SJCRH30 (cell line): ENCODE measurements around the gene ASB18. TPM values are rescaled to one million over a fixed set of nuclear protein-coding genes. Genes with fewer than 3 reads are reported as not detected.

Experiments
- DNase-seq, 2 experiments: peaks; one replicate each; pipeline ENCODE4 v3.0.0-alpha.2; 2015 to 2020
- H3K27ac ChIP-seq: fragments of 250-450 bp; sonication (Bioruptor Pico); 2 replicates; pipeline ENCODE4 v1.5.1; 2020; ENCODE audit warnings: mild to moderate bottlenecking, moderate library complexity
- H3K27me3 ChIP-seq: fragments of 250-450 bp; sonication (Bioruptor Pico); 2 replicates; pipeline ENCODE4 v1.5.1; 2020; ENCODE audit warnings: mild to moderate bottlenecking, moderate library complexity
- H3K36me3 ChIP-seq: fragments of 250-450 bp; sonication (Bioruptor Pico); 2 replicates; pipeline ENCODE4 v1.5.1; 2020; ENCODE audit warnings: mild to moderate bottlenecking, moderate library complexity
- H3K4me1 ChIP-seq: fragments of 250-450 bp; sonication (Bioruptor Pico); 2 replicates; pipeline ENCODE4 v1.5.1; 2020; ENCODE audit warnings: mild to moderate bottlenecking, moderate library complexity
- H3K4me3 ChIP-seq: fragments of 250-450 bp; sonication (Bioruptor Pico); 2 replicates; pipeline ENCODE4 v1.5.1; 2020; ENCODE audit warnings: mild to moderate bottlenecking, moderate library complexity
- H3K9me3 ChIP-seq: fragments of 250-450 bp; sonication (Bioruptor Pico); replicated peaks from 2 replicates; pipeline ENCODE4 v1.5.1; 2020; ENCODE audit warnings: mild to moderate bottlenecking, moderate library complexity
- total RNA-seq: library from RNA; depleted of rRNA; stranded (reverse); fragments of >200 nt; shearing (Covaris generic); gene quantifications from 2 replicates; pipeline ENCODE4 v1.2.3, GENCODE V29; 2014

The ASB18 gene
- total RNA-seq, 1 experiment from 2014 or later, result 0.04 TPM

- DNase-seq, result no peak
- no peaks in the 10 kb centered on the region for H3K4me1 ChIP-seq
- H3K27me3 ChIP-seq, result no peaks in the 10 kb centered on the region
- H3K4me3 ChIP-seq, result no peak overlapping the region
- no peak overlapping the region for H3K27ac ChIP-seq
- H3K36me3 ChIP-seq, result peaks cover 17% of the 10 kb centered on the region
- H3K9me3 ChIP-seq, result no peaks in the 10 kb centered on the region
Measured at GRCh38 chr2:236164925-236165841, 99.0 kb downstream of the ASB18 start.

GRCh38 chr2:236164201-236164924 is 99.8 kb downstream of the ASB18 start:
- no peaks in the 10 kb centered on the region for H3K27me3 ChIP-seq
- no peaks in the 10 kb centered on the region for H3K4me1 ChIP-seq
- no peak overlapping the region for H3K4me3 ChIP-seq
- no peaks in the 10 kb centered on the region for H3K9me3 ChIP-seq
- no peak for DNase-seq
- no peak overlapping the region for H3K27ac ChIP-seq
- peaks cover 17% of the 10 kb centered on the region for H3K36me3 ChIP-seq

- Histone ChIP-seq H3K9me3 (no peaks in the 10 kb centered on the region), H3K27me3 (no peaks in the 10 kb centered on the region), H3K36me3 (peaks cover 17% of the 10 kb centered on the region), H3K27ac (no peak overlapping the region), H3K4me1 (no peaks in the 10 kb centered on the region), H3K4me3 (no peak overlapping the region)
- no peak for DNase-seq
Measured at GRCh38 chr2:236163471-236164200, 100.6 kb downstream of the ASB18 start.

- DNase-seq, result no peak
- H3K9me3 ChIP-seq, result no peaks in the 10 kb centered on the region
- no peak overlapping the region for H3K27ac ChIP-seq
- H3K27me3 ChIP-seq, result no peaks in the 10 kb centered on the region
- H3K36me3 ChIP-seq, result peaks cover 17% of the 10 kb centered on the region
- H3K4me3 ChIP-seq, result no peak overlapping the region
- no peaks in the 10 kb centered on the region for H3K4me1 ChIP-seq
Measured at GRCh38 chr2:236162882-236163470, 101.2 kb downstream of the ASB18 start.

GRCh38 chr2:236162031-236162845 is 102.0 kb downstream of the ASB18 start:
- Histone ChIP-seq H3K36me3 (peaks cover 17% of the 10 kb centered on the region), H3K27me3 (no peaks in the 10 kb centered on the region), H3K4me1 (no peaks in the 10 kb centered on the region), H3K9me3 (no peaks in the 10 kb centered on the region), H3K27ac (no peak overlapping the region), H3K4me3 (no peak overlapping the region)
- no peak for DNase-seq

DNA sequence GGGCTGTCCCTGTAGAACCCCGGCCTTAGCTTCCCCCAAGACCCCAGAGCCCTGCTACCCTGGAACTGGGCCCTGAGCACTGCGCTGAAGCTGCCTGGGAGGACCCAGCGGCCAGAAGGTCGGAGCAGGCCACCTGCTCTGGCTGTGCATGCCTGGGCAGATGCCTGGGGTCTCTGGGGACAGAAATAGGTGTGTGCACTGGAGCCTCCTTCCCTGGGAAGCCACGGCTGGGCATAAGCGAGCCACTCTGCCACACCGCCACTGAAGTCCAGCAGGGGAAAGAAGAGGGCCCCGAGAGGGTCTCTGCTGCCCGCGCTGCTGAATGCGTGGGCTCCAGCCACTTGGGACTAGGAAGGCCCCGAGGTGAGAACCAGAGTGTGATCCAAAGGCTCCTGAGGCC is 102.7 kb downstream of the ASB18 start:
- Histone ChIP-seq H3K9me3 (no peaks in the 10 kb centered on the region), H3K4me3 (no peak overlapping the region), H3K36me3 (peaks cover 17% of the 10 kb centered on the region), H3K27me3 (no peaks in the 10 kb centered on the region), H3K27ac (no peak overlapping the region), H3K4me1 (no peaks in the 10 kb centered on the region)
- DNase-seq, result no peak

DNA sequence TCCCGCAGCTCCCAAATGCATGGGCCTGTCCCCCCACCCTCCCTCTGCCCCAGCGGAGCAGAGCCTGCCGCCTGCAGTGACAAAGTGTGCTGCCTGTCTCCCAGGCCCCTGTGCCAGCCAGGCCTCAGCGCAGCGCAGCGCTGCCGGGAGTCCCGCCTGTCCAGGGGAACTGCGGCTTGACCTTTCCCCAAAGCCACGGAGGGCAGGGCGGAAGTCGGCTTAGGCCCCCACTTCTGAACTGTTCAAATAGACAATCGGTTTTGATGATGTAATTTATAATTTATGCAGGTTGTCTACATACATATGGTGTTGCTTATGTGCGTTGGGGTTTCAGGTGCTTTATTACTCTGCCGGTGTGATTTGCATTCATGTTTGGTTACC is 103.1 kb downstream of the ASB18 start:
- Histone ChIP-seq H3K36me3 (peaks cover 17% of the 10 kb centered on the region), H3K27me3 (no peaks in the 10 kb centered on the region), H3K4me1 (no peaks in the 10 kb centered on the region), H3K4me3 (no peak overlapping the region), H3K9me3 (no peaks in the 10 kb centered on the region), H3K27ac (no peak overlapping the region)
- DNase-seq, result no peak

- no peaks in the 10 kb centered on the region for H3K27me3 ChIP-seq
Measured at GRCh38 chr2:236160366-236161081, 103.7 kb downstream of the ASB18 start.

DNA sequence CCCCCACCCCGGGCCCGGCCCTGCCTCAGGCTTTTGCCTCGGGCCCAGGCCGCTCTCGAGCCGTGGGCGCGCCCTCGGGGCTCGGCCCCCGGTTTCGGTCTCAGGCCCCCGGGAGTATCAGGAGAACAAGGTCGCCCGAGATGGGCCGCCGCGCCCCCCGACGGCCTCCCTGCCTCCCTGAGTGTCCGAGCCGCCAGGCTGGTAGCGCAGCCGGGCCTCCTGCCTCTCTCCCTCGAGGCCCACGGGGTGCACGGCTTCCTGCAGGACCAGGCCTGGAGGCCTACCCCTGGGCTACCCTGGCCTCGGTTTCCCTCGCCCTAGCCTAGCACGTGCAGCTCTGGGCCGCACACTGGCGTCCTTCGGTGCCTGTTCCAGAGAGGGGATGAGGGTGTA is 104.4 kb downstream of the ASB18 start:
- Histone ChIP-seq H3K27me3 (no peaks in the 10 kb centered on the region), H3K27ac (no peak overlapping the region), H3K4me1 (no peaks in the 10 kb centered on the region), H3K9me3 (no peaks in the 10 kb centered on the region), H3K36me3 (peaks cover 5% of the 10 kb centered on the region), H3K4me3 (no peak overlapping the region)
- no peak for DNase-seq

More at GRCh38 chr2:236160366-236161081, 103.7 kb downstream of the ASB18 start:
- no peak for DNase-seq
- Histone ChIP-seq H3K9me3 (no peaks in the 10 kb centered on the region), H3K4me1 (no peaks in the 10 kb centered on the region), H3K36me3 (peaks cover 12% of the 10 kb centered on the region), H3K27ac (no peak overlapping the region), H3K4me3 (no peak overlapping the region)

DNA sequence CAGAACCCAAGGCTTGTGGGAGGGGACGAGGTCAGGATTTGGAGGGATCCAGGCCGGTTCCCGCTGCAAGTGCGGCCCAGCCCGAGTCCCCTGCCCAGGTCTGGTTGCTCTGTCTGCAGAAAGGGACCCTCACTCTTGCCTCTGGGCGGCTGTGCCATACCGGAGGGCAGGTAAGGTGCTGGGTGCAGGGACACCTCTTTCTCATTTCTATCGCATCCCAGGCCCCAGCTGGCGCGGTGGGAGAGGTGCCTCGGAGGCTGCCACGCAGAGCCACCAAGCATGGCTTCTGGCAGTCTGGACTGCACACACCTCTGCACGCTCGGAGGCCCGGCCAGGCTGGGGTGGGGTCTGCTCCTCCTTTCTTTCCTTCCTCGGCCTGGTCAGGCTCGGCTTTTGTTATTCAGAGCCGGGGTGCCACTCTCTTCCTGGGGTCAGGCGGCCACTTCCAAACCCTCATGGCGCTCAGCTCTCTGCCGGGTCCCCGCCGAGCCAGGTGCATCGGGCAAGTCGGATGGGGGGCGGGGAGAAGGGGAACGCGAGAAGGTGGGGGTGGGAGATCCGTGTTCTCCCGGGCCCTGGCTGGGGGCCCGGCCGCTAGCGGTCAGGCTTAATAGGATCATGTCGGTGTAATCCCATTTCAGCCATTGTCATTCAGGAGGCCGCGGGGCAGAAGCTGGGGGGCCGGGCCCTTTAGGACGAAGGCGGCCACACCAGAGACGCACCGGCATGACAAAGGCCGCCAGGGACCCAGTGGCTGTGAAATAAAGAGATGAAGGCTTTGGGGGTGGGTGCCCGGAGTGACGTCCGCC is 105.0 kb downstream of the ASB18 start:
- H3K27ac ChIP-seq, result no peak overlapping the region
- DNase-seq, result no peak
- H3K4me1 ChIP-seq, result no peaks in the 10 kb centered on the region
- peaks cover 2% of the 10 kb centered on the region for H3K36me3 ChIP-seq
- H3K27me3 ChIP-seq, result no peaks in the 10 kb centered on the region
- no peaks in the 10 kb centered on the region for H3K9me3 ChIP-seq
- H3K4me3 ChIP-seq, result no peak overlapping the region

DNA sequence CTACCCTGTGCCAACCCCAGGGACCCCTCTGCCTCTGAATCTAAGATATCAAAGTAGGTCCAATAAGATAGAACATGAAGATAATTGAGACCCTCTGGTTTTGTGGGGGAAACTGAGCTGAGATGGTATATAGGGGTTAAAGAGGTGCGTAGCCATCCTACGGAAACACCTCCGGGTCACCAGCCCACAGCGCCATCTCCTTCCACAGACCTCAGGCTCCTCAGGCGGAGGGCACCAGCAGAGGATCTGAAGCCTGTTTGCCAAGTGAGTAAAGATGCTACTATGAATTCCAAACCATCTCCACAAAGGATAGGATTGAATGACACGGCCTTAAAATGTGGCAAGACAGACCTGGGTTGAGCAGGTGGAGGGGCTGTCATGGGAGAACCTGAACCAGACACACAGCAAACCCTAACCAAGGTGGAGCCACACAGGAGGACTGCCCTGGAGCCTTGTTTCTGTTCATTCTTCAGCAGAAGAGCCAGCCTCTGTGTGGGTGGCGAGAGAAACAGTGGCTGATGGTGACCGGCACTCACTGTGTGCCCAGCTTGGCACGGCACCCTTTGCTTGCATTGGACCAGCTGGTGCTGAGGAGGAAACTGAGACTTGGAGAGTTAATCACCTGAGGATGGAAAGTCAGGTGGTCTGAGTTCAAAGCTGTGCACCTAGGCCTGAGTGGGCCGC is 106.2 kb downstream of the ASB18 start:
- Histone ChIP-seq H3K4me3 (no peak overlapping the region), H3K4me1 (no peaks in the 10 kb centered on the region), H3K36me3 (peaks cover 2% of the 10 kb centered on the region; the same call in 1 of the 2 replicates), H3K27ac (no peak overlapping the region), H3K27me3 (no peaks in the 10 kb centered on the region), H3K9me3 (0 out of 2 replicates have a peak, but pooled peaks cover 3% of the 10 kb centered on the region)
- DNase-seq, result no peak

- H3K27me3 ChIP-seq, result no peaks in the 10 kb centered on the region
- DNase-seq, result no peak
- H3K4me3 ChIP-seq, result no peak overlapping the region
- peaks cover 2% of the 10 kb centered on the region; the same call in 1 of the 2 replicates for H3K36me3 ChIP-seq
- H3K4me1 ChIP-seq, result no peaks in the 10 kb centered on the region
- 0 out of 2 replicates have a peak, but pooled peaks cover 3% of the 10 kb centered on the region for H3K9me3 ChIP-seq
- H3K27ac ChIP-seq, result no peak overlapping the region
Measured at GRCh38 chr2:236157366-236157765, 106.8 kb downstream of the ASB18 start.
